Stimulated activated naive CD8-positive, alpha-beta T cell treated with anti-CD3 and anti-CD28 coated beads, Interleukin-15, amount 100 ng/mL, for 72 hours (primary cell): ENCODE results near the gene FAM89B.
A peak's percentile ranks its signal among the peaks of the same experiment; 100 is the strongest.

Experiments used
- ATAC-seq: fragments of 150-1000 bp; cut with Tn5 transposase; 2 replicates; pipeline ENCODE4 v1.10.0; 2021; ENCODE audit warnings: mild to moderate bottlenecking, moderate library complexity
- DNase-seq, 2 donors: peaks; one replicate each; pipeline ENCODE4 v3.0.0; 2021 to 2022
- H3K27ac Mint-ChIP-seq, 2 donors: one replicate each; pipeline ENCODE4 v1.8.0; 2022; ENCODE audit warnings: mild to moderate bottlenecking in 2 of 2, mixed read lengths in 2 of 2, moderate library complexity in 2 of 2
- H3K27me3 Mint-ChIP-seq: one replicate; pipeline ENCODE4 v1.8.0; 2022; ENCODE audit warnings: mixed read lengths
- H3K4me1 Mint-ChIP-seq: one replicate; pipeline ENCODE4 v1.8.0; 2022; ENCODE audit warnings: mild to moderate bottlenecking, mixed read lengths
- H3K4me3 Mint-ChIP-seq, 2 donors: one replicate each; pipeline ENCODE4 v1.8.0; 2022; ENCODE audit warnings: mild to moderate bottlenecking in 2 of 2, mixed read lengths in 2 of 2, moderate library complexity in 1 of 2
- H3K9me3 Mint-ChIP-seq, 2 donors: one replicate each; pipeline ENCODE4 v1.8.0; 2022; ENCODE audit warnings: mixed read lengths in 2 of 2

FAM89B gene

DNA sequence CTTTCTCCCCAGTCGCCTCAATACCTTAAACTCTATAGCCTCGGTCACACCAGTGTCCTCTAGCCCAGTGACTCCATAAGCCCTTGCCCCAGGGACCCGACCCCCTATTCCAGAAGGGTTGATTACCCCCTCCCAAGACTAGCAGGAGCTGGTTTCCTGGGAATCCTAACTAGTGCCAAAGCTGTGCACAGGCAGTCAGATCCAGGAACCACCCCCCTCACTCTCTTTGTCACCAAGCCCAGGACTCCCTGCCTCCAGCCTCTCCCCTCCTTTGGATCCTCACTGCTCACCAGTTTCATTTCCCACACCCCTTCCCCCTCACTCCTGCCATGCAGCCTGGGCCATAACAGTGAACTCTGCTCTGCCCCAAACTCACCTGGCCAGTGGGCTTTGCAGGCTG, 23.9 kb upstream of the FAM89B start:
- Mint-ChIP-seq H3K4me3 (peak overlapping the region; percentile 36 to 65), H3K27me3 (no peaks in the 10 kb centered on the region), H3K9me3 (no peaks in the 10 kb centered on the region), H3K4me1 (peaks cover 76% of the 10 kb centered on the region), H3K27ac (peak overlapping the region; percentile 20 to 74)
- DNase-seq, result no peak
- ATAC-seq, result no peak

DNA sequence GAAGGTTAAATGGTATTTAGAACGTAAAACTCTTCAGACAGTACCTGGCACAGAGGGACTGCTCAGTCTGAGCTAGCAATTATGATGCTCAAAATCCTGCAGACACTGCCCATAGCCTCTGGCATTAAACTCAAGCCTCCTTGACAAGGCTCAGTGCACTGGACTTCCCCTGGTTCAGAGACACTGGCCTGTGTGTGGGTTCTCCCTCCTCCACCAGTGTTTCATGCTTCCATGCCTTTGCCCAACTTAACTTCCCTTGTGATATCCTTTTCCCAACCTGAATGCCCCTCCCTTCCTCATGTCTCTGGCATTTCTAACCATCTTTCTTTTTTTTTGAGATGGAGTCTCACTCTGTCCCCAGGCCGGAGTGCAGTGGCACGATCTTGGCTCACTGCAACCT, 23.2 kb upstream of the FAM89B start:
- no peak for ATAC-seq
- Mint-ChIP-seq H3K9me3 (no peaks in the 10 kb centered on the region), H3K27ac (no peak overlapping the region), H3K4me1 (peaks cover 82% of the 10 kb centered on the region), H3K27me3 (no peaks in the 10 kb centered on the region), H3K4me3 (no peak overlapping the region)
- no peak for DNase-seq

DNA sequence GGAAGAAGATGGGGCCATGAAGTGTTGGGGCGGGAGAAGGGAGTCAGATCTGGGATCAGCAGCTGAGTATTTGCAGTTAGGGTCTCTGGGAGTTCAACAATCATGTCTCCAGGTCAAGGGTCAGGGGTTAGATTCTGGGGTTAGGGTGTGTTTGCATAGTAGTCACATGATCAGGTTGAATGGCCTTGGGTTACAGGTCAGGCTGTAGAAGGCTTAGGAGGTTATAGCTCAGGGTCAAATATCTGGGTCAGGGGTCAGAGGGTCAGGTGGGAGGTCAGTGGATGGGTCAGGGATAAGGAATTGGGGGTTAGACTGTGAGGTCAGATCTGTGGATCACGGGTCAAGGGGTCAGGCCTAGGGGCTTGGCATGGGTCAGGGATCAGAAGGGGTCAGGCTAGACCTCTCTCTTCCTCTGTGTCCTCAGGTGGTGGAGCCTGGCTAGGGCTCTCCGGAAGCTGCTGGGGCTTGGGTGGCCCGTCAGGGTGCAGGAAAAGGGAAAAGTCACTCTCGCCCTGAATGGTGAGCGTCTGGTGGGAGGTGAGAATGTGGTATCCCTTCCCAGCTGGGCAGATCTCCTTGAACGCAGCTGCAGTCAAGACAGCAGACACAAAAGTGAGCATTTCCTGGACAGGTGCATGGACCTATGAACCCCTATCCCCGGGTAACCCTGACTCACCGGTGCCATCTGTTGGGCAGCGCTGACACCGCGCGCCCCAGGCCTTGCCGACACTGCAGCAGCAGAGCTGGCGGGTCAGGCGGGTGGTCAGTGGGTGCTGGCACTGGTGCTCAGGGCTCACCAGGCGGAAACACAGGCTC, 20.6 kb upstream of the FAM89B start:
- H3K4me1 Mint-ChIP-seq, result peaks cover 91% of the 10 kb centered on the region
- peak; percentile 50 for ATAC-seq
- peak in 1 of 2 donors; percentile 57 for DNase-seq
- H3K27me3 Mint-ChIP-seq, result no peaks in the 10 kb centered on the region
- no peaks in the 10 kb centered on the region for H3K9me3 Mint-ChIP-seq
- H3K27ac Mint-ChIP-seq, result peak overlapping the region; percentile 9 to 65
- H3K4me3 Mint-ChIP-seq, result peak overlapping the region in 1 of 2 donors; percentile 6

DNA sequence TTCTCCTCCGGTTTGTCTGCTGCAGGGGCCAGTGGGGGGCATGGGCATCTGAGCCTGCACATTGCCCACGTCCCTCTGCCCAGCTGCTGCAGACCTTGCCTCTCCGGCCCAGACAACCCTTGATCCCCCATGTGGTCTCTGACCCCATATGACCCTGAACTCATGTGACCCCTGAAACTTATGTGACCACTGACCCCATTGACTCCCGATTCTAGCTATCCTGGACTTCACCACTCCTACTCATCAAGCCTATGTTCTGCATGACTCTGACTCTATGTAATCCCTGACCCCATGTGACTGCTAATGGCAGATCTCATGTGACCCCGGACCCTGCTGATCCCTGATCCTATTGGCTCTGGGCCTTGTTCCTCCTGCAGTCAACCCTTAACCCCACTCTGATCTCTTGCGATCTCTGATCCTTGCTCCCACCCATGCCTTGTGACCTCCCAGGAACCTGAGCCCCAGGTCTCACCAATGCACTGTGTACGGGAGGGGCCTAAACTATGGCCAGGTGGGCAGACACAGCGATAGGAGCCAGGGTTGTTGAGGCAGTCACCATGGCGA, 19.9 kb upstream of the FAM89B start:
- DNase-seq, result no peak
- ATAC-seq, result no peak
- H3K27ac Mint-ChIP-seq, result peak overlapping the region in 1 of 2 donors; percentile 4
- peaks cover 91% of the 10 kb centered on the region for H3K4me1 Mint-ChIP-seq
- H3K27me3 Mint-ChIP-seq, result no peaks in the 10 kb centered on the region
- no peaks in the 10 kb centered on the region for H3K9me3 Mint-ChIP-seq
- H3K4me3 Mint-ChIP-seq, result peak overlapping the region; percentile 4 to 6

DNA sequence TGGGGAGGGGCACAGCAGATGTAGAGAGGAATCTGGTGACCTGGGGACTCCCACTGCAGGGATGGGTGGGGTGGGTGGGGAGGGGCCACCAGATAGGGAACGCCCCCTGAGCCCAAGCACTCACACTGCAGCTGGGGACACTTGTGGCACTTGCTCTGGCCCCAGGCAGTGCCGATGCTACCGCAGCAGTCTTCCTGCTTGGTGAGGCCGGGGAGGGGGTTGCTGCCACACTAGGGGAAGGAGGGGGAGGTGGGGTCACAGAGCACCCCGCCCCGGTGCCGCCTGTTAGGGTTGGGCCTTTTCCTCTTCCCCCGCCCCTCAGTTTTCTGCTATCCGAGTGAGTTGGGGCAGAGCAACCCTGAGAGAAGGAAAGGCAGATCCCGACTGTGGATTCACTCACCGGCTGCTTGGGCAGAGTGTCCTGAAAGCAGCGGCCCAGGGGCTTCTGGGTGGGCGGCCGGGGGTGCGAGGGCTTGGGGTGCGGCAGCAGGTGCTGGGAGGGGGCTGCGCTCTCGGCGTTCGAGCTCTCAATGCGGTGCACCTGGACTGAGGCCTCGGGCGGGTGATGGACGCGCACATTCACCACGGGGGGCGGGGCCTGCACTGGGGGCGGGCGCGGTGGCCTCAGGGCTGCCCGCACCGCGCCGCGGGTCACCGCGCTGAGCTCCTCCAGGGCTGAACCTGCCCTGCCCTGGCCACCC, 18.9 kb upstream of the FAM89B start:
- peak; percentile 63 for ATAC-seq
- Mint-ChIP-seq H3K4me1 (peaks cover 82% of the 10 kb centered on the region), H3K9me3 (no peaks in the 10 kb centered on the region), H3K4me3 (peak overlapping the region in 1 of 2 donors; percentile 91), H3K27me3 (no peaks in the 10 kb centered on the region), H3K27ac (no peak overlapping the region)
- DNase-seq, result peak in 1 of 2 donors; percentile 73

DNA sequence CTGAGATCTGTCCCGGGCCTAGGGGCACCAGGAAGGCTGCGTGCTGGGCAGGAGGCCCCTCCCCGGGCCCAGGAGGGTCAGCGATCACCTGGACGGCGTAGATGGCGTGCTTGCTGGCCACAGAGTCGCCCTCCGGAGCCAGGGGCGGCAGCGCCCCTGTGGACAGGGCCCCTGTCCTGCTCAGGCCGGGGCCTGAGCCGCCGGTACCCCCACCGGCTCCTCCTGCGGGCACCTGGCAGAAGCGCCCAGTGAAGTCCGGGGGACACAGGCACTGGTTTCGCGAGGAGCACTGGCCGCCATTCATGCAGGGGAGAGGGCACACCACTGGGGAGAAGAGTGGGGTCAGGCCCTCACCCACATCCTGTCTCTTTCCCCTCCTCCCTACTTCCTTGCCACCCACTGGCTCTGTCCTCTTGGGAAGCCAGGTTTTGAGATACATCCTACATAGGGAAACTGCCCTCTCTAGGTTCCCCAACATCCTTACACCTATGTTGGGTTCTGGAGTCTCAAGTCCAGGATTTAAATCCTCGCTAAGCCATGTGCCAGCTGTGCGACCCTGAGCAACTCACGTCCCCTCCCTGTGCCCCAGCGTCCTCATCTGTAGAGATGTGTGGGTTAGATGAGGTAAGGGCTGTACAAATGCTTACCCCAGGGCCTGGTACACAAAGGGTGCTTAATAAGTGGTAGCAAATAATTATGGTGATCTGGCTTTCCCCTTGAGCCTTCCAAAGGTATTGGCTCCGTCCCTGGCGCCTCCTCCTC, 18.1 kb upstream of the FAM89B start:
- no peaks in the 10 kb centered on the region for H3K27me3 Mint-ChIP-seq
- no peak for ATAC-seq
- no peak for DNase-seq
- peak overlapping the region; percentile 66 to 91 for H3K4me3 Mint-ChIP-seq
- no peaks in the 10 kb centered on the region for H3K9me3 Mint-ChIP-seq
- peaks cover 81% of the 10 kb centered on the region for H3K4me1 Mint-ChIP-seq
- peak overlapping the region; percentile 29 to 74 for H3K27ac Mint-ChIP-seq

DNA sequence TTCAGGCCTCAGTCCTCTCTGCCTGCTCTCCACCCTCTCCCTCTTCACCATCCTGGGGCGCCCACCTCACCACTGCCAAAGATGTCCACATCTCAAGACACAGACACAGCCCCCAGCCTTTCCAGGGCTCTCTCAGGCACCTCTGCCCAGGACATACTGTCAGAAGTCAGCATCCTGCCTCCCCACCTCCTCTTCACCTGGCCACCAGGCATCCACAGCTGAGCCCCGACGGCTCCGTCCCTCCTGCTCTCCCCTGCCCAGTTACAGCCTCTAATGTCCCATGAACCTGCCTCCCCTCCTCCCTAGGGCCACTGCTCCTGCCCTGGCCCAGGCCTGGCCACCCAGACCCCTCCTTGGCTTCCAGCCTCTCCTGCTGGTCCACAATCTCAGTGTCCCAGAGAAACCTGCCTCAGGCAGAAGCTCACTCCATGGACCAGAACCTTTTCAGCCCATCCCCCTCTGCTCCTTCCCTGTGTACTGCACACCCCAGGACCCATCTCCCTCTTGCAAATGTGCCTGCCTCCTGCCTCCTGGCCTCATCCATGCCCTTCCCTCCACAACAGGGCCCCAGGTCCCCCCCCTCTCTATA, 17.4 kb upstream of the FAM89B start:
- Mint-ChIP-seq H3K27me3 (no peaks in the 10 kb centered on the region), H3K4me1 (peaks cover 83% of the 10 kb centered on the region), H3K4me3 (peak overlapping the region; percentile 66 to 91), H3K9me3 (no peaks in the 10 kb centered on the region), H3K27ac (peak overlapping the region; percentile 3 to 74)
- ATAC-seq (no peak), DNase-seq (no peak)

DNA sequence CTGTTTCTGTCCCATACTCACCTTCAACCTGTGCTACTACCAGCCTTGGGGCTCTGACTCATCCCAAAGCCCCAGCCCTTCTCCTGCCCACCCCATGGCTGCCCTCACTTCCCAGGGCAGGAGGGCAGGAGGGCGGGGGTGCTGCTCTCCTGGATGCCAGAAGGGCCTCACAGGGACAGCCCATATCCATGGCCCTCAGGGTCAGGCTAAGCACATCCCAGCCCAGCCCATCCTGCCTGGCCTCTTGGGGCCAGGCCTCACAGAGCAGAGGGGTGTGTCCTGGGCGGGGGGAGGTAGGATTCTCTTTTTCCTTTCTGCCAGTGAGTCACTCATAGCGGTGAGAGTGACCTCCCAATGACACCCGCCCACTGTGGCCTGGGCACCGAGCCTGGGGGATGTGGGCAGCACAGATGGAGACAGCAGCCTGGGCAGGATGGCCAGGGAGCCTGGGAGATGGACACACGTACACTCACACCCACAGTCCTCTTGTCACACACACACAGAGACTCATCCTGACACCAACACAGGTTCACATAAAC, 16.6 kb upstream of the FAM89B start:
- peak overlapping the region in 1 of 2 donors; percentile 23 for H3K27ac Mint-ChIP-seq
- no peaks in the 10 kb centered on the region for H3K9me3 Mint-ChIP-seq
- no peaks in the 10 kb centered on the region for H3K27me3 Mint-ChIP-seq
- no peak for DNase-seq
- peaks cover 90% of the 10 kb centered on the region for H3K4me1 Mint-ChIP-seq
- peak overlapping the region; percentile 90 to 91 for H3K4me3 Mint-ChIP-seq
- peak; percentile 4 for ATAC-seq

DNA sequence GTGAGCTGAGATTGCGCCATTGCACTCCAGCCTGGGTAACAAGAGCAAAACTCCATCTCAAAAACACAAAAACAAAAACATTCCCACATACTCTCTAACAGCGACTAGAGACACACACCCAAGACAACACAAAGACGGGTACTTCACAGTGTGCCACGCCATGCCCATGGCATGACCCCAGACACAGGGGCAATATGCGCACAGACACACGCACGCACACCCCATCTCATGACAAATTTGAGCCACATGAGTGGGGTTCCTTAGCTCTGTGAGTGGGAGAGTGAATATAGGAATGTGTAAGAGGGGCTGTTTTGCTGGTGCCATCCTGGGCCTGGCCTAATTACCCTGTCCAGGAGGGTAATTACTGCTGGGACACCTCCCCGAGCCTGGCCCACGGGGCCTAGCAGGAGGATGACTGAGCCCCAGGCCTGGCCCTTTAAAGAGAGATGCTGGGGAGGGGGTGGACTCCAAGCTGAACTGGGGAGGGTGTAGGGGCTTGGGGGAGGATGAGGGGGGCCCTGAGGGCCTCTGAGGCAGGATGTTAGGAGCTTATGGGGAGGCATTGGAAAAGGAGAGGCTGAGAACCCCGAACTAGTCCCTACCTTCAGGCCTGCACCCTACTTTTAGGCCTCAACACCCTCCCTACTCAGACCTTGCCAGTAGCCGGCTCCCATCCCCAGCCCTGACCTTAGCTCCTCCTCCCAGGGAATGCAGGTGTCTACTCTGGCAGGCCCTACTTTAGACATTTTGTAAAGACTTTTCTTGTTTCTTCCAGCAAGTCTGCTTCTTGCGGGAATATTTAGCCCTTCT, 15.7 kb upstream of the FAM89B start:
- no peaks in the 10 kb centered on the region for H3K27me3 Mint-ChIP-seq
- no peak for DNase-seq
- H3K27ac Mint-ChIP-seq, result peak overlapping the region; percentile 94 to 96
- peak overlapping the region; percentile 90 to 91 for H3K4me3 Mint-ChIP-seq
- H3K9me3 Mint-ChIP-seq, result no peaks in the 10 kb centered on the region
- H3K4me1 Mint-ChIP-seq, result peaks cover 83% of the 10 kb centered on the region
- no peak for ATAC-seq

DNA sequence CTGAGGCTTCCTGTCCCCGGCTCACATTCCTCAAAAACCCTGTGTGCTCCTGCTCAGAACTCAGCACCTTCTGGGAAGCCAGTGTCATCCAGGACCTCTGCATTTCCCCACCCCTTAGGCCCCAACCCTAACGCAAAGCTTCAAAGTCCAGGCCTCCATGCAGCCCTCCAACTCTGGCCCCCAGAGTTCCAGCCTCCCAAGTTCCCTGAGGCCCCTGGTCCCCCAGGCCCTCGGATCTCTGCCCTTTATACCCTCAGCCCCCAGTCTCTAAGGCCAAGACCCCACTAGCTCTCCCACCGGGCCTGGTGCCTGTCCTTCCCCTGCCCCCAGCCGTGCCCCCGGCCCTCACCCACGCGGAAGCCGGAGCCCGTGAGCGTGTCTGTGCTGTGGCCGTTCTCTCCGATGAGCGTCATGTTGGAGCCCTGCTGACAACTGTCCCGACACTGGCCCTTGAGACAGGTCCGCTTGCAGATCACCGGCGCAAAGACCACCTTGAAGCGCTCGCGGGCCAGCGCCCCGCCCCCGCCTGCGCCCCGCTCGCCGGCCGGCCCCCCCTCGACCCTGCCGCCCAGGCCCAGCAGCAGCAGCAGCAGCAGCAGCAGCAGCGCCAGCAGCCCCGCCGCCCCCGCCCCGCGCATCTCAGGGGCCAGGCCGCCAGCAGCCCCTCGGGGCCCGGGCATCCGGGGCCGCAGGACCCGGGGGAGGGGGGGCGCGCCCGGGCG, 14.9 kb upstream of the FAM89B start:
- peaks cover 82% of the 10 kb centered on the region for H3K4me1 Mint-ChIP-seq
- H3K27me3 Mint-ChIP-seq, result no peaks in the 10 kb centered on the region
- no peak for DNase-seq
- peak overlapping the region; percentile 90 to 91 for H3K4me3 Mint-ChIP-seq
- H3K9me3 Mint-ChIP-seq, result no peaks in the 10 kb centered on the region
- peak; percentile 16 for ATAC-seq
- H3K27ac Mint-ChIP-seq, result peak overlapping the region; percentile 94 to 96

DNA sequence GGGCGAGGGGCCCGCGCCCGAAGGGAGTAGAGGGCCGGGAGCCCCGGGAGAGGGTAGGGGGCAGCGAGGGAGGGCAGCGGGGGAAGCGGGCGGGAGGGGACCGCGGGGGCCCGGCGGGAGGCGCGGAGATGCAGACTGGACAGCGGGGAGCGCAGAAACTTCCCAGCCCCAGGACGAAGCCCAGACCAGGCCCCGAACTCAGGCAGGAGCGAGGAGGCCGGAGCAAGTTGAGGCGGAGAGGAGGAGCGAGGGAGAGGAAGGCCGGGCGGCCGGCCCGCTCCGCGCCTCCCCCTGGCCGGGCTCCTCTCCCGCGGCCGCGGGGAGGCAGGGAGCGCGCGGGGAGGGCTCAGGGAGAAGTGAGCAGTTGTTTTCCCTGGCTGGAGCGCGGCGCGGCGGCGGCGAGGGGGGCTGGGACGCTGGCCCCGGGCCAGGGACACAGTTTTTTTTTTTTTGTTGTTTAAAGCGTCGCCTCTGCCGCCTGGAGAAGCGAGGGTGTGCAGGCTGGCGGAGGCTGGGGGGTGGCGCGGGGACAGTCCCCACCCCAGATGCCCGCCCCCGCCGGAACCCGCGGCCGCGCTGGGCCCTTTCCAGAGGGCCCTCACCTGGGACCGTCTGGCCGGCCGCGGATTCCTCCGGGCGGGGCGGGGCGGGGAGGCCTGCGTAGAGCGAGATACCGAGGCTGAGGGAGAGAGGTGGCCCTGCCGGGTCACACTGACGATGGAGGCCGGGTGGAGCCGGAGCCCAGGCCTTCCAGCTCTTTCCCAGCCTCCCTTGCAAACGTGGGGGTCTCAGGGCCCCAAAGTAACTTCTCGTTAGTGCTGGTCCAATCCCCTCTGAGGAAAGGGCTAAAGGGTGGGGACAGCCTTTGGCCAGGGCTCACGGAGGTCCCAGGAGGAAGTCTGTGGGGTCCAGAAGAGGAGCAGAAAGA, 14.1 kb upstream of the FAM89B start, which contains the start of gene LTBP3:
Gene LTBP3 (minus strand): TSS at position 358 of the 928 bp plus-strand sequence. CDS start 400 bp downstream, outside the sequence.
- Mint-ChIP-seq H3K4me1 (peaks cover 78% of the 10 kb centered on the region), H3K27me3 (no peaks in the 10 kb centered on the region), H3K9me3 (no peaks in the 10 kb centered on the region), H3K4me3 (peak within 1 kb of the TSS; percentile 90 to 91), H3K27ac (peak within 1 kb of the TSS; percentile 94 to 96)
- ATAC-seq (peak; percentile 66), DNase-seq (peak in 1 of 2 donors; percentile 49)

DNA sequence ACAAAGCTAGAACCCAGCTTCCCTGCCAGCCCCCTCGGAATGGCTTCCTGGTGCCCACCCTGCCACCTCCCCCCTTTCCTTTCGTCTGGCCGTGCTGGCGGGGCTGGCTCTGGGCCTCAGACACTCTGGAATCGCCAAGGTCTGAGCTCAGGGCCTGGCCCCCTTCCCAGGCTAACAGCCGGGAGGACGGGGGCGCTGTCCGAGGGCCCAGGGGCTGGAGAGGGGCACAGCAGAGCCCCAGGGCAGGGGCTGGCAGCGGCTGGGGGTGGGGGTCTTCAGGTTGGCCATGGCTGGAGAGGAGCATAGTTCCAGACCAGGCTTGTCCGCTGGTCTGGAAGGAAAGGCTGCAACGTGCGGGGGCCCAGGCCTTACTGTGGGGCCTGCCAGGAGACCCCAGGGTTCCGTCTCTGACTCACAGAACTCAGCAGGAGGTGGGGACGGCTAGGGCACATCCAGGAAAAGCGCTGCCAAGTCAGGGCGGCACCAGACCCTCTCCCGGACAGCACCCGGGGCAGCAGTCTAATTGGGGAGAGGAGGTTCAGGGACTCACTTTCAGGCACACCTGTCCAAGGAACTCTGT, 13.3 kb upstream of the FAM89B start:
- no peaks in the 10 kb centered on the region for H3K27me3 Mint-ChIP-seq
- ATAC-seq (no peak), DNase-seq (no peak)
- H3K27ac Mint-ChIP-seq, result no peak overlapping the region
- H3K4me3 Mint-ChIP-seq, result peak overlapping the region; percentile 81 to 90
- peaks cover 74% of the 10 kb centered on the region for H3K4me1 Mint-ChIP-seq
- H3K9me3 Mint-ChIP-seq, result no peaks in the 10 kb centered on the region
